IPS-NIHi11 (cell line): Measurements from ENCODE around the gene PRAMEF6.
"Not testable (repeated sequence)": the region's sequence is repeated elsewhere in the genome, so short reads cannot be mapped to it uniquely, and the experiment has no call there.

Experiments
- DNase-seq: peaks from one replicate; pipeline ENCODE4 v3.0.0; 2012; ENCODE audit warnings: mixed read lengths, low spot score

PRAMEF6 gene

GRCh38 chr1:12947480-12947879 lies at the start of gene PRAMEF6:
PRAMEF6 (minus strand) TSS chr1:12947580; CDS start chr1:12942518, 5,062 bp downstream.
- not testable (repeated sequence) for DNase-seq

GRCh38 chr1:12924368-12924767 lies 23.0 kb downstream of the PRAMEF6 start:
- DNase-seq = not testable (repeated sequence)

GRCh38 chr1:12921749-12922148 lies 25.6 kb downstream of the PRAMEF6 start:
- not testable (repeated sequence) for DNase-seq

- not testable (repeated sequence) for DNase-seq
Observed at GRCh38 chr1:12916310-12916709, 31.1 kb downstream of the PRAMEF6 start, which contains the start of gene PRAMEF7. PRAMEF7 (plus strand) TSS chr1:12916610; CDS start chr1:12917693, 1,083 bp downstream.

- not testable (repeated sequence) for DNase-seq
Observed at GRCh38 chr1:12903793-12904572, 43.4 kb downstream of the PRAMEF6 start.

- not testable (repeated sequence) for DNase-seq
Observed at GRCh38 chr1:12899186-12899585, 48.2 kb downstream of the PRAMEF6 start.

DNA sequence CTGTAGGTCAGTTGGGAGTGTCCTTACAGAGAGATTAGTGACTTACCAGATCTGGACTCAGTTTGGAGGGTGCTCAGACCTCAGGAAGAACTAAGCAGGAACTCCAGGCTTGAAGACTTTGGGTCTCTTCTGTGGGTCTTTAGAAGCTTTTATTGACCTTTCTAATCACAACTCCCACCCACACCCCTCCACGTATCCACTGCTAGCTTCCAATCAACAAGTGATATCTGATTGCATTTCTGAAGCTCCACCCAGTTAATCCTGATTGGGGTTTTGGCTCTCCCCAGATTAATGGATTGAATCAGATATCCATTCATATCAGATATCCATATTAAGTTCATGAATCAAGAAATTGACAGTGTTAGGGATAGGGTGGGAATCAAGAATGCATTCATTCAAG lies 49.2 kb downstream of the PRAMEF6 start, which contains the start of gene PRAMEF10:
Gene PRAMEF10, minus strand, starts transcription at position 101 of the 400 bp plus-strand sequence. CDS start 2,423 bp downstream, outside the sequence.
- not testable (repeated sequence) for DNase-seq
